ENCODE measurements around the gene ZBTB16.
A peak's percentile ranks its signal among the peaks of the same experiment; 100 is the strongest.
"Not testable (repeated sequence)": the region's sequence is repeated elsewhere in the genome, so short reads cannot be mapped to it uniquely, and the experiment has no call there.

ZBTB16 gene

GRCh38 chr11:114044042-114044871, 15.3 kb upstream of the ZBTB16 start:
- DNase-seq, result no peak

- no peak for DNase-seq
Measured at GRCh38 chr11:114047327-114047726, 12.2 kb upstream of the ZBTB16 start.

- DNase-seq, result no peak
Measured at GRCh38 chr11:114049050-114049449, 10.5 kb upstream of the ZBTB16 start.

DNA sequence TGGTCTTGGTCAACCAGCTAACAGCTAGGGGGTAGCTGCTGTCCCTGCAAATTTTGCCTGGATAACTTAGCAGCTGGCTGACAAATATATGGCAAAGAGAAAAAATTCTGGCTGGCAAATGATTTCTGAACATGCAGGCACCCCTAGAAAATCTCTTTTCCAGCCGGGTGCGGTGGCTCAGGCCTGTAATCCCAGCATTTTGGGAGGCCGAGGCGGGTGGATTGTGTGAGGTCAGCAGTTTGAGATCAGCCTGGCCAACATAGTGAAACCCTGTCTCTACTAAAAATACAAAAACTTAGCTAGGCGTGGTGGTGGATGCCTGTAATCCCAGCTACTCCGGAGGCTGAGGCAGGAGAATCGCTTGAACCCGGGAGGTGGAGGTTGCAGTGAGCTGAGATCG, 9.7 kb upstream of the ZBTB16 start:
- not testable (repeated sequence) for DNase-seq

GRCh38 chr11:114050258-114050927, 9.1 kb upstream of the ZBTB16 start:
- DNase-seq, result no peak

DNA sequence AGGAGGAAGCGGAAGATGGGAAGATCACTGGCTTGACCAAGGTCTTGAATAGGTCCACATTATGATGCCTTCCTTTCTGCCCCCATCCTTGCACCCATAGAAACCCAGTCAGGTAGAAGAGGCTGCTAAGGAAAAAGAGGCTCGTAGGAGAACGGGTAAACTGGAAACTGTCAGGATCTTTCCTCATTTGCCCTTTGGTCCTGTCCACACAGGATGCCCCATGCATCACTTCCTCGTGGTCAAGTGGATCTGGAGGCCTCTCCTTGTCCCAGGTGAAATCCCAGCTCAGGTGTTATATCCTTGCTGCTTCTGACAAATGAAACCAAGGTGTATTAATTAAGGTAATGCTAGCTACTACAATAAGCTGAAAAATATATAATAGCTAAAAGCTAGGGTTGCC, 8.0 kb upstream of the ZBTB16 start:
- no peak for DNase-seq

GRCh38 chr11:114052160-114052559, 7.4 kb upstream of the ZBTB16 start:
- DNase-seq, result no peak

- no peak for DNase-seq
Measured at GRCh38 chr11:114053406-114053805, 6.1 kb upstream of the ZBTB16 start.

DNA sequence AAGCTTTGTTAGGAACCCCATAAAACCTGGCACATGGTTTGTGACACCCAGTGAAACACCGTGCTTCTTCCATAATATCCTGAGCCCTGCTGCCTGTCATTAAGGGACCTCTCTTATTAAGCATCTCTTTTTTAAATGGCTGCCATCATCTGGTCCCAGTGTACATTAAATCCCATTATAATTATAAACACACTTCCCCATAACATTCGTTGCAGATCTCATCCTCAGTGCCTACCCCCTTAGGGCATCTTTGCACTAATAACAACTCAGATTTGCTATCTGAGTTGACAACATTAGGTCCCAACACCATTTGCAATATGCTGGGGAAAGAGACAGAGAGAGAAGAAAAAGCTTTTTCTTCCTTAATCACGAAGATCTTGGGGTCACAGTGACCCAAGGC, 4.7 kb upstream of the ZBTB16 start:
- no peak for DNase-seq

- DNase-seq, result no peak
Measured at GRCh38 chr11:114056409-114056808, 3.1 kb upstream of the ZBTB16 start.

DNA sequence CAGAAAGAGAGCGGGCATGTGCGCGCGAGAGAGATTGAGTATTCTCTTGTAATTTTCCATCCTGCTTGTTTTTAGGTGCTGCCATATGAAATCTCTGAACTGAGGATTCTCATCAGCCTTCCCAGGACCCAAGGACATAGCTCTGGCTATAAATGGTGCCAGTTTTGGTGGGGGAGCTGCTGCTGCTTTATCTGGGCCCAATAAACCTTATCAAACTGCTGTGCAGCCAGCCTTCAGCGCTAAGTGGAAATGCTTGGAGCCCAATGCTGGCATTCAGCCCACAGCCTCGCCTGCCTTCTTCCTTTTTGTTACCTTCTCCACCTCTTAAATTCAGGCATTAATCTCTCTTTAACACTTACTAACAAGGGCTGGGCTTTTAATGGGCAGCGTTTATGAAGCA, 2.4 kb upstream of the ZBTB16 start:
- DNase-seq, result no peak

GRCh38 chr11:114057605-114058004, 1.9 kb upstream of the ZBTB16 start:
- DNase-seq, result no peak

DNA sequence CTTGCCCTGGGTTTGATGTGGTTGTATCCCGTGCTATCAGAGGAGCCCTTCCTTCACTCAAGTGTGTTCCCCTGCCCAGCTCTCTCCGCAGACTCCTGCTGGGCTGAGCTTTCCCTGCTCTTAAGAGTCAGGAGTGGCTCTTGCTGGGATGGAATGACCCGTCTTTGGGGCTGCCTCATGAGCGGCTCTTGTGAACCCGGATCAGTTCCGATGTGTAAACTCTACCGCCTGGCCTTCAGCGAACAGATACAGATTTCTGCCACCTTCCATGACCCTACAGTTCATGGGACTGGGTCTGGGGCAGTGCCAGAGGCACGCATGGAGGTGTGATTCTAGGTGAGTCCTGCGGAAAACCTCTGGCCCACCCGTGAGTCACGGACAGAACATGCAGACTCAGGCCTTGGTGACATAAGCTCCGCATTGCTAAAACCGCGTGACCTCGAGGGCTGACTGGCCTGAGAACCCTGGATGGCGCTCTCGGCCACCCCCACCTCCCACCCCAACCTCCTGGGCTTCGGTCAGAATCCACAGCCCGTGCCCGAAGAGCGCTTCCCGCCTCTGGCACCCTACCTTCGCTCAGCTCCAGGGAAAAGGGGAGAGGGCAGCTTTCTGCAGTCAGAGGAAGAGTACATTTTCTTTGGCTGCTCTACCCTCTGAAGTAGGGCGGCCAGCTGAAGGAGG, 1.3 kb upstream of the ZBTB16 start:
- no peak for DNase-seq

GRCh38 chr11:114058871-114059277, 637 bp upstream of the ZBTB16 start:
- no peak for DNase-seq

- DNase-seq, result peak in 3 of 4 experiments; percentile 41 to 51 (median 50)
Measured at GRCh38 chr11:114059984-114060391, 477 bp downstream of the ZBTB16 start.

GRCh38 chr11:114060392-114061047, 1.0 kb downstream of the ZBTB16 start:
- peak in 3 of 4 experiments; percentile 44 to 66 (median 55) for DNase-seq

- peak in 2 of 4 experiments; percentile 41 to 53 for DNase-seq
Measured at GRCh38 chr11:114061048-114061680, 1.7 kb downstream of the ZBTB16 start.

GRCh38 chr11:114061681-114062049, 2.2 kb downstream of the ZBTB16 start:
- no peak for DNase-seq

GRCh38 chr11:114062272-114062671, 2.8 kb downstream of the ZBTB16 start:
- no peak for DNase-seq

- DNase-seq, result no peak
Measured at GRCh38 chr11:114063149-114063828, 3.8 kb downstream of the ZBTB16 start.

GRCh38 chr11:114063829-114064201, 4.3 kb downstream of the ZBTB16 start:
- DNase-seq, result no peak

DNA sequence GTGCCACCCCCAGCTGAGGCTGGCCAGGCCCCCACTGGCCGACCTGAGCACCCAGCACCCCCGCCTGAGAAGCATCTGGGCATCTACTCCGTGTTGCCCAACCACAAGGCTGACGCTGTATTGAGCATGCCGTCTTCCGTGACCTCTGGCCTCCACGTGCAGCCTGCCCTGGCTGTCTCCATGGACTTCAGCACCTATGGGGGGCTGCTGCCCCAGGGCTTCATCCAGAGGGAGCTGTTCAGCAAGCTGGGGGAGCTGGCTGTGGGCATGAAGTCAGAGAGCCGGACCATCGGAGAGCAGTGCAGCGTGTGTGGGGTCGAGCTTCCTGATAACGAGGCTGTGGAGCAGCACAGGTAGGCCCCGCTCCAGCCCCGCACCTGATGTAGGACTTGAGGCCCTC, 4.7 kb downstream of the ZBTB16 start:
- no peak for DNase-seq
